Activated naive CD4-positive, alpha-beta T cell treated with anti-CD3 and anti-CD28 coated beads, Interleukin-2, amount 10 ng/mL, durations not matched to agents 7 days and 5 days (primary cell): ENCODE results near the gene LYSMD1.

Experiments
- CTCF ChIA-PET: fragments of 350-600 bp; sonication (Branson Sonifier 250); formaldehyde crosslinking; loops from one replicate; lab custom pipeline; 2021; ENCODE audit warnings: antibody characterized with exemption; lab: Charles Lee
- DNase-seq: peaks from one replicate; pipeline ENCODE4 v3.0.0-alpha.2; 2020
- H3K27ac Mint-ChIP-seq: one replicate; pipeline ENCODE4 v1.8.0; 2021; ENCODE audit warnings: mild to moderate bottlenecking, moderate library complexity, mixed read lengths
- H3K27me3 Mint-ChIP-seq: one replicate; pipeline ENCODE4 v1.8.0; 2021; ENCODE audit warnings: mild to moderate bottlenecking, mixed read lengths
- H3K36me3 Mint-ChIP-seq: one replicate; pipeline ENCODE4 v1.8.0; 2021; ENCODE audit warnings: mixed read lengths
- H3K4me1 Mint-ChIP-seq: one replicate; pipeline ENCODE4 v1.8.0; 2021; ENCODE audit warnings: mixed read lengths
- H3K4me3 Mint-ChIP-seq: one replicate; pipeline ENCODE4 v1.8.0; 2021; ENCODE audit warnings: mild to moderate bottlenecking, moderate library complexity, mixed read lengths
- H3K9me3 Mint-ChIP-seq: one replicate; pipeline ENCODE4 v1.8.0; 2021; ENCODE audit warnings: mixed read lengths

The LYSMD1 gene

DNA sequence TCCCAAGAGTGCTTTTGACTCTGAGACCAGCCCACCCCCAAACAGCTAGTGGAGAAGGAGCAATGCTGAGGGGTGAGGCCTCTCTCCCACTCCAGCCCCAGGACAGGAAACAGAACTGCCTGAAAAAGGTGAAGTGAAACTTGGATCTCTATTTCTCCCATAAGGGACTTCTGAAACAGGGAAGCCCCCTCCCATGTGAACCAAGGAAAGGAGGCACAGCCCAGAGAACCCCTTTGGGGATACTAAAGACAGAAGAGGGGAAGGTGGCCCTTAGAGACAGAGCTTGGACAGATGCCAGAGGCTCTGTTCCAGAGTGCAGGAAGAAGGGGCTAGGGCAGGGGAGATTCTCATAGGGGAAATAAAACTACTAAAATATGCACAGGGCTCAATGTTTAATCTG, 6.3 kb downstream of the LYSMD1 start:
- Mint-ChIP-seq H3K36me3 (peaks cover 58% of the 10 kb centered on the region), H3K9me3 (no peaks in the 10 kb centered on the region), H3K27ac (peak overlapping the region; percentile 94), H3K27me3 (no peaks in the 10 kb centered on the region), H3K4me3 (peak overlapping the region; percentile 41), H3K4me1 (peaks cover 75% of the 10 kb centered on the region)
- CTCF ChIA-PET, result interaction anchor here (1.9 to 8.9 kb wide), 2 partner anchors 59 to 93 kb away, joined by 7 to 160 read pairs; no protein-coding TSS in a partner anchor
- no peak for DNase-seq

GRCh38 chr1:151158751-151159251, 6.9 kb downstream of the LYSMD1 start:
- Mint-ChIP-seq H3K4me3 (peak overlapping the region; percentile 97), H3K27me3 (no peaks in the 10 kb centered on the region), H3K4me1 (peaks cover 71% of the 10 kb centered on the region), H3K36me3 (peaks cover 53% of the 10 kb centered on the region), H3K9me3 (no peaks in the 10 kb centered on the region), H3K27ac (peak overlapping the region; percentile 94)
- DNase-seq, result no peak
- CTCF ChIA-PET, result interaction anchor here (1.9 to 8.9 kb wide), 2 partner anchors 58 to 94 kb away, joined by 7 to 160 read pairs; no protein-coding TSS in a partner anchor

DNA sequence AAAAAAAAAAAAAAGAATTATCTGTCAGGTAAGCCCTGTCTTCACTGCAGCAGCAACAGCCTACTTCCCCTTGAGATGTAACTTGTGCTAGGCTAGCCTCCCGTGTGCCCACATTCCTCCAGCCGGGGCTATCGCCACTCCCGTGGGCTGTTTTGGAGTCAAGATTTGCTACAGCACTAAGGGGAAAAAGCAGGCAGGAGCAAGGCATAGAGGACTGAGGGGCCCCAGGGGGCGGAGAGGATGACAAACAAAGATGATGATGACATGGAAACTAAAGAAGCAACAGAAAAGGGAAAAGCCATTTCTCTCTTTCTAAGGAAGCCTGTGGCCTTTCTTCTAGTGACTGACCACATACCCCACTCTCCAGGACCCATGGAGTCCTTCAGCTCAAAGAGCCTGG, 7.4 kb downstream of the LYSMD1 start:
- no peak for DNase-seq
- CTCF ChIA-PET, result interaction anchor here (1.9 to 8.9 kb wide), 2 partner anchors 58 to 94 kb away, joined by 7 to 160 read pairs; no protein-coding TSS in a partner anchor
- peak overlapping the region; percentile 97 for H3K4me3 Mint-ChIP-seq
- H3K9me3 Mint-ChIP-seq, result no peaks in the 10 kb centered on the region
- H3K4me1 Mint-ChIP-seq, result peaks cover 69% of the 10 kb centered on the region
- peaks cover 53% of the 10 kb centered on the region for H3K36me3 Mint-ChIP-seq
- H3K27me3 Mint-ChIP-seq, result no peaks in the 10 kb centered on the region
- peak overlapping the region; percentile 94 for H3K27ac Mint-ChIP-seq

GRCh38 chr1:151157067-151157531, 8.6 kb downstream of the LYSMD1 start:
- no peaks in the 10 kb centered on the region for H3K9me3 Mint-ChIP-seq
- peaks cover 48% of the 10 kb centered on the region for H3K36me3 Mint-ChIP-seq
- H3K4me1 Mint-ChIP-seq, result peaks cover 62% of the 10 kb centered on the region
- no peaks in the 10 kb centered on the region for H3K27me3 Mint-ChIP-seq
- peak overlapping the region; percentile 97 for H3K4me3 Mint-ChIP-seq
- H3K27ac Mint-ChIP-seq, result peak overlapping the region; percentile 94
- CTCF ChIA-PET, result interaction anchor here (0.6 to 8.9 kb wide), 23 partner anchors 8 to 184 kb away, joined by 3 to 160 read pairs (median 4); partner anchors contain the start of genes MINDY1 and SCNM1
- DNase-seq, result peak; percentile 84

DNA sequence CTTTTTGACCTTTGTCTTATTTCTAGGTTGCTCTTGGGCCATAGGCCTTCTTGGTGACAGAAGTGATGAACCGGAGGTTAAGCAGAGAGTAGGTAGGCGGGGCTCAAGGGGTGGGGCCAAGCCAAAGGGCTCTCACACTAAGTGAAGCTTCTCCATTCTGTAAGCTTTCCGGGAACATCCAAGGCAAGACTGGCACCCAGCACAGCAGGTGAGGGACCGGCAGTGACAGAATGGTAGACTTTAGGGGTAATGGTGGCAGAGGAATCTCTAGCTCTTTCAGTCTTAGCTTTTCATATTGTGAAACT, 9.2 kb downstream of the LYSMD1 start, which contains the start of gene TNFAIP8L2:
TNFAIP8L2 (plus strand) TSS at position 135 of the 305 bp plus-strand sequence. CDS start 2,049 bp downstream, outside the sequence.
- CTCF ChIA-PET, result interaction anchor here (0.6 to 8.9 kb wide), 22 partner anchors 8 to 183 kb away, joined by 3 to 160 read pairs (median 4); partner anchors contain the start of genes MINDY1 and SCNM1
- Mint-ChIP-seq H3K27me3 (no peaks in the 10 kb centered on the region), H3K4me3 (peak within 1 kb of the TSS; percentile 97), H3K27ac (peak within 1 kb of the TSS; percentile 94), H3K4me1 (peaks cover 56% of the 10 kb centered on the region), H3K36me3 (peaks cover 41% of the 10 kb centered on the region), H3K9me3 (no peaks in the 10 kb centered on the region)
- DNase-seq, result peak; percentile 90

- H3K27me3 Mint-ChIP-seq, result peaks cover 68% of the 10 kb centered on the region
- H3K27ac Mint-ChIP-seq, result no peak overlapping the region
- no peak for DNase-seq
- H3K36me3 Mint-ChIP-seq, result no peaks in the 10 kb centered on the region
- H3K9me3 Mint-ChIP-seq, result no peaks in the 10 kb centered on the region
- CTCF ChIA-PET, result interaction anchor here (1.0 kb wide), 1 partner anchor 48 kb away, joined by 3 read pairs; no protein-coding TSS in a partner anchor
- H3K4me1 Mint-ChIP-seq, result peaks cover 22% of the 10 kb centered on the region
- H3K4me3 Mint-ChIP-seq, result peak overlapping the region; percentile 90
Measured at GRCh38 chr1:151147665-151148064, 18.0 kb downstream of the LYSMD1 start.

GRCh38 chr1:151147132-151147503, 18.6 kb downstream of the LYSMD1 start:
- H3K36me3 Mint-ChIP-seq, result no peaks in the 10 kb centered on the region
- H3K27ac Mint-ChIP-seq, result peak overlapping the region; percentile 62
- CTCF ChIA-PET, result interaction anchor here (1.0 kb wide), 1 partner anchor 47 kb away, joined by 3 read pairs; no protein-coding TSS in a partner anchor
- H3K27me3 Mint-ChIP-seq, result peaks cover 74% of the 10 kb centered on the region
- no peaks in the 10 kb centered on the region for H3K9me3 Mint-ChIP-seq
- H3K4me3 Mint-ChIP-seq, result peak overlapping the region; percentile 90
- peaks cover 22% of the 10 kb centered on the region for H3K4me1 Mint-ChIP-seq
- no peak for DNase-seq

GRCh38 chr1:151146412-151147131, 19.1 kb downstream of the LYSMD1 start, which contains the start of gene SEMA6C:
Gene SEMA6C (minus strand): TSS chr1:151146631. CDS start chr1:151142621, 4,010 bp downstream.
- Mint-ChIP-seq H3K4me3 (peak within 1 kb of the TSS; percentile 90), H3K36me3 (no peaks in the 10 kb centered on the region), H3K4me1 (peaks cover 22% of the 10 kb centered on the region), H3K27ac (peak within 1 kb of the TSS; percentile 62), H3K27me3 (peaks cover 75% of the 10 kb centered on the region), H3K9me3 (no peaks in the 10 kb centered on the region)
- CTCF ChIA-PET, result interaction anchor here (1.0 to 1.3 kb wide), 2 partner anchors 47 to 122 kb away, joined by 3 read pairs; no protein-coding TSS in a partner anchor
- peak; percentile 93 for DNase-seq

DNA sequence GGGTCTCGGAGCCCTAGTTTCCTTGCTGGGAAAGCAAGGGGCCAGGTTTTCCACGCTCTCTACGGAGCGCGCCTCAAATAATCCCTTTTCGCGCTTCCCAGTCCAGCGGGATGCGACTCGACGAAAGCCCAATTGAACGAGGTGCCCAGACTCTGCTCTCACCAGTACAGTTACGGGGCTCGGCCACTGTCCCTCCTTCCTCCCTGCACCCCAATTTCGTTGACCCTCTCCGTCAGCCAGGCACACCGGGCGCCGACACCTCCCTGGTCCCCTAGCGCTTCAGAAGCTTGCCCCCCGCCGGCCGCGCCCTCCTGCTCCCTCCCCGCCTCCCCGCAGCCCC, 19.7 kb downstream of the LYSMD1 start:
- peak overlapping the region; percentile 90 for H3K4me3 Mint-ChIP-seq
- H3K4me1 Mint-ChIP-seq, result peaks cover 22% of the 10 kb centered on the region
- no peaks in the 10 kb centered on the region for H3K9me3 Mint-ChIP-seq
- peaks cover 73% of the 10 kb centered on the region for H3K27me3 Mint-ChIP-seq
- CTCF ChIA-PET, result interaction anchor here (1.0 to 1.3 kb wide), 2 partner anchors 46 to 121 kb away, joined by 3 read pairs; no protein-coding TSS in a partner anchor
- no peak for DNase-seq
- no peak overlapping the region for H3K27ac Mint-ChIP-seq
- H3K36me3 Mint-ChIP-seq, result no peaks in the 10 kb centered on the region

DNA sequence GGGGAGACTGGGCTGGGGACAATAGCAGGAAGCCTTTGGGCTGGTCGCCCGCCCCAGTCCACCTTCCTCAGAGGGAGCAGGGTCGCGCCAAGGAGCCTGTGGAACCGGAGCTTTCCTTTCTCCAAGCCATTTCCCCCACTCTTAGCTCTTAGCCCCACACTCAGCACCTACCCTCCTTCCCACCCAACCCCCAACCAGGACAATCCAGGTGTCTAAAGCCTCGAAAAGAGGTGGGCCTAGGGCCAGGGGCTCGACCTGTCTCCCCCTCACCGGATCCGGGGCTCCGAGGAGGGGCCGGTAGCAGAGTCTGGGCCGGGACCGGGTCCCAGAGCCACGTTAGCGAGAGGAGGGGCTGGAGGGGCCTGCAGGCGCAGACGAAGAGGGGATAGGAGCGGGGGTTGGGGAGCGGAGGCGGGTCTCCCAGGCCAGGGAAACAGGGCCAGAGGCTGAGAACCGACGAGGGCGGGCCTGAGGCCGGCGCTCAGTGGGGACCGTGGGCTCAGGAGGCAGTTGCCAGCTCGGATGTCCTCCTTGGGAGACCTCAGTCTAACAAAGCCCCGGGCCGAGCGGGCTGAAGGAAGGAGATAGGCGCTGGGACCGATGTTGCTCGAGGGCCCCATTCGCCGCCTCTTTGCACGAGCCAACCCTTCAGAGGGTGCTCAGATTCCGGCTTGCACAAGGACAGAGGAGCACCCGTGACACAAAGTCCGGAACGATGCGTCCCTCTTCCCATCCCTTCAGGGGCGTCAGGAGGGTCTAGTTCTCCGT, 20.2 kb downstream of the LYSMD1 start:
- H3K36me3 Mint-ChIP-seq, result no peaks in the 10 kb centered on the region
- peaks cover 72% of the 10 kb centered on the region for H3K27me3 Mint-ChIP-seq
- peak; percentile 47 for DNase-seq
- H3K4me3 Mint-ChIP-seq, result peak overlapping the region; percentile 90
- no peaks in the 10 kb centered on the region for H3K9me3 Mint-ChIP-seq
- no peak overlapping the region for H3K27ac Mint-ChIP-seq
- H3K4me1 Mint-ChIP-seq, result peaks cover 22% of the 10 kb centered on the region
- CTCF ChIA-PET, result interaction anchor here (1.0 to 1.3 kb wide), 3 partner anchors 10 to 120 kb away, joined by 3 to 4 read pairs (median 3); no protein-coding TSS in a partner anchor

- CTCF ChIA-PET, result interaction anchor here (0.7 to 1.2 kb wide), 2 partner anchors 11 to 26 kb away, joined by 3 to 4 read pairs; no protein-coding TSS in a partner anchor
- Mint-ChIP-seq H3K27ac (no peak overlapping the region), H3K4me1 (peaks cover 22% of the 10 kb centered on the region), H3K4me3 (peak overlapping the region; percentile 43), H3K36me3 (no peaks in the 10 kb centered on the region), H3K27me3 (peaks cover 77% of the 10 kb centered on the region), H3K9me3 (no peaks in the 10 kb centered on the region)
- DNase-seq, result no peak
Measured at GRCh38 chr1:151144474-151145303, 21.0 kb downstream of the LYSMD1 start.

- peaks cover 78% of the 10 kb centered on the region for H3K27me3 Mint-ChIP-seq
- H3K4me1 Mint-ChIP-seq, result peaks cover 22% of the 10 kb centered on the region
- no peak overlapping the region for H3K27ac Mint-ChIP-seq
- no peaks in the 10 kb centered on the region for H3K36me3 Mint-ChIP-seq
- no peaks in the 10 kb centered on the region for H3K9me3 Mint-ChIP-seq
- H3K4me3 Mint-ChIP-seq, result no peak overlapping the region
- DNase-seq, result no peak
- CTCF ChIA-PET, result no interaction called here
Measured at GRCh38 chr1:151143986-151144385, 21.7 kb downstream of the LYSMD1 start.

DNA sequence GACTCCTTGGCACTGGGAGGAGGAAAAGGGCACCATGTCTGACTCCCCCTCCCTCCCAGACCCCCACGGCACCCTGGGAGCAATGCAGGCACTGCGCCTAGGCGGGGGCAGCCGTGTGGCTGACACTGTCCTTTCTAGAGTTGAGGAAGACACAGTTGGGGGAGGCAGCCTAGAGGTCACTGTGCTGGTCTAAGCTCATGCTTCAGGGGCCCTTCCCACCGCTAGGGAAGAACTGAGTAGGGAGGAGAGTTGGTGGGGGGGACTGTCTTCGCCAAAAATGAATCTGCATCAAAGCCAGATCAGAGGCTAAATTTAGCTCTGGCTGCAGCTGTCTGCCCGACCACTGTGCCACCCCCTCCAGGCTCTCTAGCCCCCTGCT, 22.7 kb downstream of the LYSMD1 start:
- CTCF ChIA-PET, result interaction anchor here (1.0 to 2.1 kb wide), 2 partner anchors 43 to 72 kb away, joined by 3 to 8 read pairs; partner anchors contain the start of gene GABPB2
- DNase-seq, result no peak
- Mint-ChIP-seq H3K27me3 (peaks cover 81% of the 10 kb centered on the region), H3K27ac (no peak overlapping the region), H3K9me3 (no peaks in the 10 kb centered on the region), H3K4me3 (no peak overlapping the region), H3K36me3 (no peaks in the 10 kb centered on the region), H3K4me1 (peaks cover 22% of the 10 kb centered on the region)
